ENCODE measurements around the gene MINAR2.

- TF ChIP-seq CTCF (IDR thresholded peaks at IDR 0.05 in 2 of 3, conservative IDR thresholded peaks at IDR 0.05 in 1 of 3; ENCODE audit: insufficient read depth in 2 of 3, low read depth in 1 of 3, low read length in 3 of 3) (no peak), TCF7 (IDR thresholded peaks at IDR 0.05; ENCODE audit: borderline replicate concordance) (no peak), MBD1 (CRISPR knock-in tag; IDR thresholded peaks at IDR 0.05) (no peak), RNF2 (IDR thresholded peaks at IDR 0.05) (no peak), RBBP5 (IDR thresholded peaks at IDR 0.05; ENCODE audit: borderline replicate concordance, insufficient read depth, low read length, poor library complexity, severe bottlenecking) (no peak), SP1 (CRISPR knock-in tag; IDR thresholded peaks at IDR 0.05) (no peak), KLF16 (IDR thresholded peaks at IDR 0.05) (no peak), ZNF766 (CRISPR knock-in tag; conservative IDR thresholded peaks at IDR 0.05) (no peak), BCOR (IDR thresholded peaks at IDR 0.05) (no peak), ARID4B (CRISPR knock-in tag; IDR thresholded peaks at IDR 0.05) (no peak), EP400 (IDR thresholded peaks at IDR 0.05) (no peak), MAFF (IDR thresholded peaks at IDR 0.05; ENCODE audit: low read length) (no peak), ZBTB40 (IDR thresholded peaks at IDR 0.05) (no peak), ZBTB40 (CRISPR knock-in tag; IDR thresholded peaks at IDR 0.05) (no peak)
Observed at GRCh38 chr5:129717751-129718310, 30.1 kb upstream of the MINAR2 start.
